GM10248 (cell line): ENCODE measurements around the gene FAM117A.

Experiments used
- CTCF ChIA-PET: fragments of 300-600 bp; sonication (Branson Sonifier 250); formaldehyde crosslinking; extraction: SDS; loops from one replicate; lab custom pipeline; 2021; ENCODE audit warnings: antibody characterized with exemption; lab: Yijun Ruan, JAX
- POLR2A ChIA-PET: fragments of 350-650 bp; sonication (Branson Sonifier 250); formaldehyde crosslinking; extraction: SDS; loops from one replicate; lab custom pipeline; 2020; ENCODE audit warnings: antibody characterized with exemption; lab: Yijun Ruan, JAX
- DNase-seq: peaks from one replicate; pipeline ENCODE4 v3.0.0; 2012; ENCODE audit errors: extremely low spot score
- CTCF ChIP-seq: IDR thresholded peaks from 2 replicates; pipeline ENCODE4 v1.5.1; 2012; ENCODE audit warnings: mild to moderate bottlenecking, low read depth; ENCODE audit errors: extremely low read depth, missing control alignments, control extremely low read depth

Gene FAM117A

GRCh38 chr17:49688848-49689247 is 75.1 kb downstream of the FAM117A start:
- DNase-seq: no peak
- ChIA-PET CTCF (interaction anchor here (0.9 to 40.4 kb wide), 7 partner anchors 10 to 133 kb away, joined by 3 to 880 read pairs (median 4); partner anchors contain the start of gene NXPH3), POLR2A (no interaction called here)
- no peak for TF ChIP-seq CTCF

GRCh38 chr17:49687878-49688491 is 75.9 kb downstream of the FAM117A start:
- no peak for DNase-seq
- CTCF ChIA-PET: interaction anchor here (0.7 to 40.4 kb wide), 7 partner anchors 8 to 132 kb away, joined by 3 to 880 read pairs (median 4); partner anchors contain the start of gene NXPH3
- POLR2A ChIA-PET: no interaction called here
- no peak for TF ChIP-seq CTCF

- no peak for DNase-seq
- ChIA-PET CTCF (interaction anchor here (0.6 to 40.4 kb wide), 12 partner anchors 10 to 317 kb away, joined by 3 to 880 read pairs (median 6); partner anchors contain the start of genes NXPH3 and SLC35B1), POLR2A (no interaction called here)
- TF ChIP-seq CTCF: no peak
These were observed 82.6 kb downstream of the FAM117A start for GRCh38 chr17:49681106-49681979.

GRCh38 chr17:49680314-49680713 is 83.6 kb downstream of the FAM117A start:
- TF ChIP-seq CTCF: no peak

GRCh38 chr17:49677933-49678847 is 85.7 kb downstream of the FAM117A start, which contains the start of gene SPOP:
Gene SPOP, minus strand, starts transcription at chr17:49678097. Its CDS starts 55,287 bp downstream, at chr17:49622810.
- ChIA-PET POLR2A (interaction anchor here (0.5 to 0.8 kb wide), 2 partner anchors 35 to 129 kb away, joined by 3 to 7 read pairs; no protein-coding TSS in a partner anchor), CTCF (interaction anchor here (0.8 to 40.4 kb wide), 7 partner anchors 8 to 108 kb away, joined by 3 to 880 read pairs (median 4); partner anchors contain the start of gene NXPH3)
- DNase-seq: peak; percentile 98
- no peak for TF ChIP-seq CTCF

More at GRCh38 chr17:49680314-49680713, 83.6 kb downstream of the FAM117A start:
- ChIA-PET POLR2A (no interaction called here), CTCF (interaction anchor here (2.2 to 40.4 kb wide), 3 partner anchors 11 to 107 kb away, joined by 6 to 880 read pairs (median 14); partner anchors contain the start of gene NXPH3)
- no peak for DNase-seq
